Peyer's patch (tissue), 4 donors: ENCODE results near the gene LAMTOR4. TPM values are rescaled to one million over a fixed set of nuclear protein-coding genes. Genes with fewer than 3 reads are reported as not detected.

Source experiments
- DNase-seq, 3 donors: peaks; one replicate each; pipeline ENCODE4 v3.0.0-alpha.2; 2017 to 2019
- H3K27ac ChIP-seq, 4 donors: fragments of 200-600 bp; sonication (generic); one replicate each; pipeline ENCODE4 v1.5.1; 2016 to 2019
- H3K27me3 ChIP-seq, 2 donors: fragments of 200-600 bp; sonication (generic); one replicate each; pipeline ENCODE4 v1.5.1; 2019
- H3K36me3 ChIP-seq, 3 donors: fragments of 200-600 bp; sonication (generic); one replicate each; pipeline ENCODE4 v1.5.1; 2016 to 2019
- H3K4me1 ChIP-seq, 4 donors: fragments of 200-600 bp; sonication (generic); one replicate each; pipeline ENCODE4 v1.5.1; 2016 to 2019
- H3K4me3 ChIP-seq, 4 donors: fragments of 200-600 bp; sonication (generic); 1 replicate in 3 of 4; 2 replicates in 1 of 4; pipeline ENCODE4 v1.5.1; 2016 to 2019; ENCODE audit warnings: mild to moderate bottlenecking in 1 of 4
- H3K9me3 ChIP-seq, 4 donors: fragments of 200-600 bp; sonication (generic); one replicate each; pipeline ENCODE4 v1.5.1; 2016 to 2019; ENCODE audit warnings: mild to moderate bottlenecking in 1 of 4
- POLR2A ChIP-seq, 2 donors: fragments of 450-650 bp; IDR thresholded peaks; one replicate each; pipeline ENCODE4 v1.5.1; 2017; ENCODE audit warnings: antibody characterized with exemption in 2 of 2, mild to moderate bottlenecking in 2 of 2, moderate library complexity in 2 of 2
- total RNA-seq, 4 donors: library from RNA; depleted of rRNA; stranded (reverse); fragments of >200 nt; gene quantifications; one replicate each; pipeline ENCODE4 v1.1.0, GENCODE V29; 2016
- TF ChIP-seq, protein P1 (sequence below), 6 experiments: fragments of 450-650 bp in 4 of 6; fragments of 200-600 bp in 2 of 6; sonication (generic) in 1 of 6; IDR thresholded peaks; one replicate each; pipeline ENCODE4 v1.5.1; 2017 to 2019; ENCODE audit warnings: antibody characterized with exemption in 6 of 6, mild to moderate bottlenecking in 3 of 6, moderate library complexity in 1 of 6

The LAMTOR4 gene
- total RNA-seq, 4 donors from 2014 or later, result 194 to 312 (median 237) TPM

DNA sequence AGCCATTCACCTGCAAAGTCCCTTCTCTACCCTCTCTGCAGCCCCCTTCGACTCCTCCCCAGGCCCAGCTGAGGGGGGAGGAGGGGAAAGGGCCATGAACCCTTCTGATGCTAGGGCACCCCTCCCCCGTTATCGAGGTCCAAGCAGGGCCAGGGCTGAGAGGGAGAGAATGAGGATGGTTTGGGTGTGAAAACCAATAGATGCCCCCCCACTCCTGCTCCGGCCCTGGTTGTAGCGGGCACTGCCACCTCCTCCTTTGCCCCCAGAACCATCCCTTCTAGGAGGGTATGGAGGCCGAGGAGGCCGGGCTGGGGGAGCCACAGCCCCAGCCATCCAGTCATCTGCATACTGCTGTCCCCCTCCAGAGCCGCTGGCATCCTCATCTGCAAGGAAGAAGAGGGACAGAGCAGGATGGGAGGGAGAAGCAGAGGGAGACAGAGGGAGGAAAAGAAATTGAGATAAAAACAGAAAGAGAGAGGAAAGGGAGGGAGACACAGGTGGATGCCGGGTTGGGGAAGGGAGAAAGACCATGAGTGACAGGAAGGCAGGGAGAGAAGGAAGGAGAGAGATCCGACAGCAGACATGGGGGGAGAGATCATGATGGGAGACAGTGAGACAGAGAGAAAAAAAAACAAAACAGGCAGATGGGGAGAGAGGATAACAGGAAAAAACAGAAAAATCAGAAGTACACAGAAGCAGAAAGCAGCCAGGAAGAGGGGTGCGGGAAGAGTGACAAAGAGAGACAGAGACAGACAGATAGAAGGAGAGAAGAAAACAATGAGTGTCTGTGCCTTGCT, 21.6 kb downstream of the LAMTOR4 start:
- Histone ChIP-seq H3K36me3 (no peaks in the 10 kb centered on the region), H3K27me3 (no peaks in the 10 kb centered on the region)
- TF ChIP-seq, protein P1, sequence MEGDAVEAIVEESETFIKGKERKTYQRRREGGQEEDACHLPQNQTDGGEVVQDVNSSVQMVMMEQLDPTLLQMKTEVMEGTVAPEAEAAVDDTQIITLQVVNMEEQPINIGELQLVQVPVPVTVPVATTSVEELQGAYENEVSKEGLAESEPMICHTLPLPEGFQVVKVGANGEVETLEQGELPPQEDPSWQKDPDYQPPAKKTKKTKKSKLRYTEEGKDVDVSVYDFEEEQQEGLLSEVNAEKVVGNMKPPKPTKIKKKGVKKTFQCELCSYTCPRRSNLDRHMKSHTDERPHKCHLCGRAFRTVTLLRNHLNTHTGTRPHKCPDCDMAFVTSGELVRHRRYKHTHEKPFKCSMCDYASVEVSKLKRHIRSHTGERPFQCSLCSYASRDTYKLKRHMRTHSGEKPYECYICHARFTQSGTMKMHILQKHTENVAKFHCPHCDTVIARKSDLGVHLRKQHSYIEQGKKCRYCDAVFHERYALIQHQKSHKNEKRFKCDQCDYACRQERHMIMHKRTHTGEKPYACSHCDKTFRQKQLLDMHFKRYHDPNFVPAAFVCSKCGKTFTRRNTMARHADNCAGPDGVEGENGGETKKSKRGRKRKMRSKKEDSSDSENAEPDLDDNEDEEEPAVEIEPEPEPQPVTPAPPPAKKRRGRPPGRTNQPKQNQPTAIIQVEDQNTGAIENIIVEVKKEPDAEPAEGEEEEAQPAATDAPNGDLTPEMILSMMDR (IDR thresholded peaks at IDR 0.05), result no peak
- no peak for TF ChIP-seq POLR2A (IDR thresholded peaks at IDR 0.05)

GRCh38 chr7:100171087-100171681, 22.5 kb downstream of the LAMTOR4 start:
- H3K4me3 ChIP-seq, result peak overlapping the region; percentile 25 to 59 (median 52)

More for the DNA sequence above, 21.6 kb downstream of the LAMTOR4 start:
- no peaks in the 10 kb centered on the region for H3K9me3 ChIP-seq
- peaks cover 0 to 33% (median 22%) of the 10 kb centered on the region in 4 donors for H3K4me1 ChIP-seq
- peak in 1 of 3 donors; percentile 35 for DNase-seq
- no peak overlapping the region for H3K4me3 ChIP-seq
- H3K27ac ChIP-seq, result no peak overlapping the region

DNA sequence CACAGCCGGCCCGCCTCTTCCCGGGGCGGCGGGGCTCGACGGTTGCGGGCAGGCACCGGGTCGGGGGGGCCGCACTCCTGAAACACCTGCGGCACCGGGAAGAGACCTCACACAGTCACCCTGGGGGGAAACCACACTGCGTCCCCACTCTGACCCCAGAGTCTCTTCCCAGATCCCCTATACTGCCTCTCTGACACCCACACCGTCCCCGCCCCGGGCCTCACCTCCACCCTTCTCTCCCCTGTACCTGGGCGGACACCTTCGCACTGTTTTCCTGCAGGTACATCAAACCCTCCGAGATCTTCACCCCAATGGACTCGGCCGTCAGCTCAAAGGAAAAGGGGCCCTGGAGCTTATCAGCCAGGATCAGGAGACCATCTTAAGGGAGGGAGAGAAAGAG, 23.1 kb downstream of the LAMTOR4 start:
- no peaks in the 10 kb centered on the region for H3K36me3 ChIP-seq
- peaks cover 0 to 34% (median 24%) of the 10 kb centered on the region in 4 donors for H3K4me1 ChIP-seq
- no peak for DNase-seq
- peak overlapping the region; percentile 25 to 59 (median 52) for H3K4me3 ChIP-seq
- TF ChIP-seq, protein P1 (IDR thresholded peaks at IDR 0.05), result no peak
- H3K9me3 ChIP-seq, result no peaks in the 10 kb centered on the region
- peak overlapping the region in 1 of 4 donors; percentile 33 for H3K27ac ChIP-seq
- H3K27me3 ChIP-seq, result no peaks in the 10 kb centered on the region

More at GRCh38 chr7:100171087-100171681, 22.5 kb downstream of the LAMTOR4 start:
- peaks cover 0 to 33% (median 22%) of the 10 kb centered on the region in 4 donors for H3K4me1 ChIP-seq
- no peaks in the 10 kb centered on the region for H3K27me3 ChIP-seq
- TF ChIP-seq, protein P1 (IDR thresholded peaks at IDR 0.05), result no peak
- no peak for TF ChIP-seq POLR2A (IDR thresholded peaks at IDR 0.05)
- H3K36me3 ChIP-seq, result no peaks in the 10 kb centered on the region
- no peaks in the 10 kb centered on the region for H3K9me3 ChIP-seq
- DNase-seq, result peak in 1 of 3 donors; percentile 61
- peak overlapping the region in 1 of 4 donors; percentile 33 for H3K27ac ChIP-seq

- peaks cover 0 to 27% (median 19%) of the 10 kb centered on the region in 4 donors for H3K4me1 ChIP-seq
- no peaks in the 10 kb centered on the region for H3K27me3 ChIP-seq
- H3K27ac ChIP-seq, result no peak overlapping the region
- no peaks in the 10 kb centered on the region for H3K36me3 ChIP-seq
- no peaks in the 10 kb centered on the region for H3K9me3 ChIP-seq
- DNase-seq, result no peak
- no peak overlapping the region for H3K4me3 ChIP-seq
- TF ChIP-seq, protein P1 (IDR thresholded peaks at IDR 0.05), result no peak
- no peak for TF ChIP-seq POLR2A (IDR thresholded peaks at IDR 0.05)
Measured at GRCh38 chr7:100173806-100174495, 25.2 kb downstream of the LAMTOR4 start.

GRCh38 chr7:100174582-100174981, 25.9 kb downstream of the LAMTOR4 start:
- Histone ChIP-seq H3K4me1 (peaks cover 0 to 27% (median 16%) of the 10 kb centered on the region in 4 donors), H3K27me3 (no peaks in the 10 kb centered on the region), H3K9me3 (no peaks in the 10 kb centered on the region), H3K27ac (no peak overlapping the region), H3K4me3 (no peak overlapping the region), H3K36me3 (no peaks in the 10 kb centered on the region)
- DNase-seq, result no peak
- TF ChIP-seq, protein P1 (IDR thresholded peaks at IDR 0.05), result no peak
- no peak for TF ChIP-seq POLR2A (IDR thresholded peaks at IDR 0.05)
